ENCODE data around the gene RPL10A.
"Not testable (repeated sequence)": the region's sequence is repeated elsewhere in the genome, so short reads cannot be mapped to it uniquely, and the experiment has no call there.

Gene RPL10A

DNA sequence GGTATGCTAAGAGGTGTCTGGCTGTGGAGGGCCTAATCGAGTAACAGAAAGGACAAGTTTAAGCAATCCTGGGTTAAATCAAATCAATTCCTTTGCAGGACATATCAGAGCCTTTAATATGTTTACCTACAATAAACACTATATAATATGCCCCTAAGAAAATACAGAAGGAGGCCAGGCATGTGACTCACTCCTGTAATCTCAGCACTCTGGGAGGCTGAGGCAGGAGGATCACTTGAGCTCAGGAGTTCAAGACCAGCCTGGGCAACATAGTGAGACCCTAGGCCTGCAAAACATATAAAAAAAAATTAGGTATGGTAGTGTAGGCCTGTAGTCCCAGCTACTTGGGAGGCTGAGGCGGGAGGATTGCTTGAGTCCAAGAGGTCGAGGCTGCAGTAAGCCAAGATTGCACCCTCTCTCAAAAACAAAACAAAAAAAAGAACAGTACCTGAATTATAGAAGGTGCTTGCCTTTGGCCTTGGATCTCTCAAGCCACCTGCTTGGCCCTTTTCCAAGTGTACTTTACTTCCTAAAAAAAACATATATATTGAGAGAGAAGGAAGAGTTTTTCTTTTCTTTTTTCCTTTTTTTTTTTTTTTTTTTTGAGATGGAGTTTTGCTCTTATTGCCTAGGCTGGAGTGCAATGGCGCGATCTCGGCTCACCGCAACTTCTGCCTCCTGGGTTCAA is 29.7 kb upstream of the RPL10A start:
- not testable (repeated sequence) for H3K9me3 Mint-ChIP-seq; H3K36me3 Mint-ChIP-seq; DNase-seq; H3K27me3 Mint-ChIP-seq; ATAC-seq (replicated peaks); H3K4me3 Mint-ChIP-seq; H3K27ac Mint-ChIP-seq; H3K4me1 Mint-ChIP-seq

DNA sequence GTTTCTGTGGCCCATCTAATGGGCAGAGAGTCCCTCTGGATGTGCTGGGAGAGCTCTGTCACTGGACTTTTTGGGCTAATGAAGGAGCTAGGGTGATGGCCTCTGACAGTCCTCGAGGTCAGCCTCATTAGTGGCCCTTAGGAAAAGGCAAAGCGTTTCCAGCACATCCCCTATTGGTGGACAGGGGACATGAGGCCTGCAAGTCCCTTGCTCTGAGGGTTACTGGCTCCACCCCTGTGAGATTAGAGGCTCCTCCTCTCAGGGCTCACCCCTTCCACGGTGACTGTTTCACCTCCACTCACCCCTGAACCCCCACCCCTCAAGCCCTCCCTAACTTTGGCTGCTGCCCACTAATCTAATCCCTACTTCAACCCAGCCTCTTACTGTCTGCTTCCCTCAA is 28.9 kb upstream of the RPL10A start:
- H3K27me3 Mint-ChIP-seq = no peaks in the 10 kb centered on the region
- no peak overlapping the region for H3K4me3 Mint-ChIP-seq
- H3K9me3 Mint-ChIP-seq = no peaks in the 10 kb centered on the region
- DNase-seq (no peak), ATAC-seq (replicated peaks) (no peak)
- H3K4me1 Mint-ChIP-seq = no peaks in the 10 kb centered on the region
- H3K36me3 Mint-ChIP-seq = no peaks in the 10 kb centered on the region
- no peak overlapping the region for H3K27ac Mint-ChIP-seq

DNA sequence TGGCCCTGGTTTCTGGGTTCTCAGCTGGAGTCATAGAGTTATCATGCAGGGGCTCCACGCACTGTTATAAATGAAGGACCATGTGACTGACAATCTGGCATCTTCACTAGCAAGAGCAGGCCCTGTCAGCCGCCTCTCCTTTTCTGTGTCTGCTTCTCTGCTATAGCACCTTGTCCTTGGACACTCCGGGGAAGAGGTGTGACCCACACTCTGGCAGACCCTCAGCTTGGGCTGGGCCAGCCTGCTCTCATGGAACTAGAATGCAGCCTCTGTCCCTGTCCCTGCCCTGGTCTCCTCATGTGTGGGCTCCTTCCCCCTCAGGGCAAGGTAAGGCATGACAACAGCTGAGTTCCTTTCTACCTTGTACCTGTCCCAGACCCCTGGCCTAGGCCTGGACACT is 27.0 kb upstream of the RPL10A start:
- H3K27me3 Mint-ChIP-seq = no peaks in the 10 kb centered on the region

DNA sequence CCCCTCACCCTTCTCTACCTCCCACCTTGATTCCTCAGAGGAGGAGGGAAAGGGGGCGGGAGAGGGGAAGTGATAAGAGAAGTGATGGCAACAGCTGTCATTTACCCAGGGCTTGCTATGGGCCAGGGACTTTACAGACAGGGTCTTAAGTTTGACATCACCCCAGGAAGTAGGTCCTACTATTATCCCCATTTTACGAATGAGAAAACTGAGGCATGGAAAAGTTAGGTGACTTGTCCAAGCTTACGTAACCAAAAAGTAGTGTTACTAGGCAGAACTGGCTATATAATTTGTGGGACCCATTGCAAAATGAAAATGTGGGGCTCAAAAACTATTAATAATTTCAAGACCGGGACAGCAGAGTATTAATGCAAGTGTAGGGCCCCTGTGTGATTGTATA is 26.6 kb upstream of the RPL10A start:
- Mint-ChIP-seq H3K27ac (no peak overlapping the region), H3K4me1 (no peaks in the 10 kb centered on the region), H3K36me3 (no peaks in the 10 kb centered on the region), H3K27me3 (no peaks in the 10 kb centered on the region), H3K9me3 (no peaks in the 10 kb centered on the region), H3K4me3 (no peak overlapping the region)
- ATAC-seq (replicated peaks) (no peak), DNase-seq (no peak)

More for the DNA sequence above, 27.0 kb upstream of the RPL10A start:
- H3K36me3 Mint-ChIP-seq = no peaks in the 10 kb centered on the region
- no peaks in the 10 kb centered on the region for H3K4me1 Mint-ChIP-seq
- H3K27ac Mint-ChIP-seq = no peak overlapping the region
- H3K9me3 Mint-ChIP-seq = no peaks in the 10 kb centered on the region
- ATAC-seq (replicated peaks) (no peak), DNase-seq (no peak)
- no peak overlapping the region for H3K4me3 Mint-ChIP-seq

DNA sequence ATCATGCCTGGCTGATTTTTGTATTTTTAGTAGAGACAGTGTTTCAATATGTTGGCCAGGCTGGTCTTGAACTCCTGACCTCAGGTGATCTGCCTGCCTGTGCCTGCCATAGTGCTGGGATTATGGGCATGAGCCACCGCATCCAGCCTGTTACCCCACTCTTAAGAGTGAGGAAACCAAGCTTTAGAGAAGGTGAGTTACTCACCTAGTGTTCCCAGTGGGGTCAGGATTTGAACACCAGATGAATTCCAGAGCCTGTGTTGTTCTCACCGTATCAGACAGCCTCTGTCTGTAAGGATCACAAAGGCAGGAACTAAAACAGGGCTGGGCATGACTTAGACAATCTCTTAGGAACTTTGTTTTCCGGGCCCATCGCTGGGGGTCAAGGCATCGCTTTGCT is 25.5 kb upstream of the RPL10A start:
- Mint-ChIP-seq H3K9me3 (no peaks in the 10 kb centered on the region), H3K27ac (no peak overlapping the region), H3K4me3 (no peak overlapping the region), H3K36me3 (no peaks in the 10 kb centered on the region), H3K4me1 (no peaks in the 10 kb centered on the region), H3K27me3 (no peaks in the 10 kb centered on the region)
- ATAC-seq (replicated peaks) (no peak), DNase-seq (no peak)

DNA sequence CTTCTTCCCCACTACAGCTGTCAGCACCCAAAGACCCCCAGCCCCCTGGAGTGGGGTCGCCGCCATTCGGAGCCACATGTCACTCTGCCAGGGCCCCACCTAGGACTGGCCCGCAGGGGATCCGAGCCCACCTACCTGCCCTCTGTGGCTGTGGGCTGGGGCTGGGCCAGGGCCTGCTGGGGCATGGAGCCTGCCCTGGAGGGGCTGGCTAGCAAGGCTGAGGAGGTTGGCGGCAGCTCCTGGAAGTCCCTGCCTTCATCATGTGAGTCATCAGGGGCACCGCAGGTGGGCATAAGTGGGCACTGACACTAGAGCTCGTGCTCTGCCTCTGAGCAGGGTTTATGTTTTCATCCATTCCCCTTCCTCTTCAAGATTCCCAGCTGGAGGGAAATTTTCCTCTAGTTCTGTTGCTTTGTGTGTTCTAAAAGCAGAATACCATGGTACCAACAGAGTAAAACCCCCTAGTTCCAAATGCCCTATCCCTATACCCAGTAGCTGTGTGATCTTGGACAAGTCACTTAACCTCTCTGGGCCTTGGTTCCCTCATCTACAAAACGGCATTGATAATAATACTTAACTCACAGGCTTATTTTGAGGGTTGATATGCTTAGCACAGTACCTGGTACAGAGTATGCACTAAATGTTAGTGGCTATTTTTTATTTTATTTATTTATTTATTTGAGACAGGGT is 24.7 kb upstream of the RPL10A start:
- no peak overlapping the region for H3K4me3 Mint-ChIP-seq
- DNase-seq (no peak), ATAC-seq (replicated peaks) (no peak)
- H3K9me3 Mint-ChIP-seq = no peaks in the 10 kb centered on the region
- H3K36me3 Mint-ChIP-seq = no peaks in the 10 kb centered on the region
- H3K27me3 Mint-ChIP-seq = no peaks in the 10 kb centered on the region
- no peak overlapping the region for H3K27ac Mint-ChIP-seq
- H3K4me1 Mint-ChIP-seq = no peaks in the 10 kb centered on the region

DNA sequence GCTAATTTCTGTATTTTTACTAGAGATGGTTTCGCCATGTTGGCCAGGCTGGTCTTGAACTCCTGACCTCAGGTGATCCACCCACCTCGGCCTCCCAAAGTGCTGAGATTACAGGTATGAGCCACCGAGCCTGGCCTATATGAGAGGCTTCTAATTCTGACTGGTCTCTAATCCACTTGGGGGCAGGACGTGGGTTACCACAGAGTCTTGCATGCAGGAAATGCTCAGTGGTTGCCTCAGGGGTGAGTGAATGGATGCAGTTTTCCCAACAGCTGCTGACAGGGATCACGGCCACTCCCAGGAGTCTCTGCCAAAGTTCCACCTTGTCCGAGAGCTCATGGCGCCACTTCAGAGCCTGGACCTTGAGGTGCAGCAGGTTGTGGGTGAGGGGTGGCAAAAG is 22.5 kb upstream of the RPL10A start:
- Mint-ChIP-seq H3K4me3 (no peak overlapping the region), H3K27ac (no peak overlapping the region), H3K4me1 (peaks cover 1 to 8% of the 10 kb centered on the region in 2 donors), H3K9me3 (no peaks in the 10 kb centered on the region), H3K27me3 (no peaks in the 10 kb centered on the region), H3K36me3 (no peaks in the 10 kb centered on the region)
- no peak for DNase-seq
- ATAC-seq (replicated peaks) = no peak

DNA sequence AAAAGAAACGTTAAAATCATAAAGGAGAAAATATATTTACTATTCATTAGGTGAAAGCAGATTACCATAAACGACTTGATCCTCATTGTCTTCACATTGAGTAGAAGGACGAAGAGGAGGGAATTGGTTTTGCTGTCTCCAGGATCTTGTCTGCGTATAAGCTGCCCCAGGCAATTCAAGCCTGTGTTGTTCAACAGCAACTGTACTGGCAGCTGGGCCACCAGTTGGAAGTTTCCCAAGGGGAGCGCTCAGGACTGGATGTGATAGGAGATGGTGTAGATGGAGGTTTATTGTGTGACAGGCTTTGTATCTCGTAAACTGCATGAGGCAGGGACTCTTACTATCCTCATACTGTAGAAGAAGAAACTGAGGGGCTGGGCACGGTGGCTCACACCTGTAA is 20.0 kb upstream of the RPL10A start:
- no peaks in the 10 kb centered on the region for H3K9me3 Mint-ChIP-seq
- no peak overlapping the region for H3K4me3 Mint-ChIP-seq
- peaks cover 11 to 26% of the 10 kb centered on the region in 2 donors for H3K4me1 Mint-ChIP-seq
- DNase-seq (no peak), ATAC-seq (replicated peaks) (no peak)
- H3K27ac Mint-ChIP-seq = no peak overlapping the region
- H3K36me3 Mint-ChIP-seq = no peaks in the 10 kb centered on the region
- no peaks in the 10 kb centered on the region for H3K27me3 Mint-ChIP-seq

DNA sequence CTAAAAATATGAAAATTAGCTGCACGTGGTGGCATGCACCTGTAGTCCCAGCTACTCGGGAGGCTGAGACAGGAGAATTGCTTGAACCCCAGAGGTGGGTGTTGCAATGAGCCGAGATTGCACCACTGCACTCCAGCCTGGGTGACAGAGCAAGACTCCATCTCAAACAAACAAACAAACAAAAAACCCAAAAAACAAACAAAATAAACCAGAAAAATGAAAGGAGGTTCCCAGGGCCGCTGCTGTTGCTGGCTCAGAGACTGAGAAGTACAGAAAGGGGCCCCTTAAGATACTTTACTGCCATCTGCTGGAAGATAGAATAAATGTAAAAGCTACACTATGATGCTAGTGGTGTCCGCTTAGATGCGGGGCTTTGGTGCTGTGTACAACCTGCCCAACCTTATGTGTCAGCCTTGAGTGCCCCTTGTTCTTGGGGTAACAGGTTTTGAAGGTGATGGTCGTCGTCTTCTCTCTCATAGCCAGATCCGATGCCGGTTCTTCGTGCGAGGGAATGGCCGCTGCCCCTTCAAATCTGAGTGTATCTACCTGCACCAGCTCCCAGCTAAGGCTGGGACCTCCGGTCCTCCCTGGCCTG is 18.8 kb upstream of the RPL10A start:
- peak; percentile 75 to 76 for ATAC-seq (replicated peaks)
- Mint-ChIP-seq H3K36me3 (peaks cover 0 to 3% of the 10 kb centered on the region in 2 donors), H3K27me3 (no peaks in the 10 kb centered on the region), H3K9me3 (no peaks in the 10 kb centered on the region), H3K4me3 (no peak overlapping the region), H3K4me1 (peaks cover 14 to 38% of the 10 kb centered on the region in 2 donors), H3K27ac (no peak overlapping the region)
- no peak for DNase-seq

DNA sequence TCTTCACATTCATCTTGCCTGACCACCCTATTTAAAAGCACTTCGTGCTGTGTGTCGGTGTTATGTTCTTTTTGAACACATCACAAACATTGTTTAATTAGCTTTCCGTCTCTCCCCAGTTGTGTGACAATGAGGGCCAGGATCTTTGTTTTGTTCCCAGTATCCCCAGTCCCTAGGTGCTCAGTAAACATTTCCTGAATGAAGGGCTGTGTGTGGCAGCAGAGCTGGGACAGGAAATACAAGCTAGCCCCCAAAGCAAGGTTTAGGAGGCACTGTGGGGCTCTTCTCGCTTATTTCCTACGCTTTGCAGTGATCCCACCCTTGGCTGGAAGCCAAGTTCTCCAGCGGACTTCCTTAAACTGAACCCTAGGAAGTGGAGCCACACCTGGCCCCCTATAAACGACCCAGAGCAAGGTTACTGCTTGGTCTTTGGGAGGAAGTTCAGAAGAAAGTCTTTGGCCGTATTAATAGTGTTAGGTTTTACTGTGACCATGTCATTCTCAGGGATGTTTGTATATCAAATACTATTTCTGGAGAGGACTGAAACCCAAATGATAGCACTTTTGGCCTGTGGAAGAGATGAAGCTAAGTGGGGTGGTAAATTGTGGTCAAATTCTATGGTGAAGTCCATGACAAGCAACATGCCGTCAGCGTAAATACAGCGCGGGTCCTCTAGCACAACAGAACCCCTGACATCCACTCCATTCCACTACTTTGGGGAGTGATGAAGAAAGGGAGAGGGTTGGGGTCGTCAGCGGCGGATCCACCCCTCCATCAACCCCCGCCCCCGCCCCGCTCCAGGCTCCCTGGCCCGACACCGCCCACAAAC is 16.6 kb upstream of the RPL10A start:
- no peaks in the 10 kb centered on the region for H3K9me3 Mint-ChIP-seq
- DNase-seq (no peak), ATAC-seq (replicated peaks) (no peak)
- peak overlapping the region; percentile 90 to 92 for H3K4me3 Mint-ChIP-seq
- peak overlapping the region; percentile 73 for H3K27ac Mint-ChIP-seq
- peaks cover 14 to 41% of the 10 kb centered on the region in 2 donors for H3K4me1 Mint-ChIP-seq
- no peaks in the 10 kb centered on the region for H3K27me3 Mint-ChIP-seq
- H3K36me3 Mint-ChIP-seq = peaks cover 10 to 16% of the 10 kb centered on the region in 2 donors

DNA sequence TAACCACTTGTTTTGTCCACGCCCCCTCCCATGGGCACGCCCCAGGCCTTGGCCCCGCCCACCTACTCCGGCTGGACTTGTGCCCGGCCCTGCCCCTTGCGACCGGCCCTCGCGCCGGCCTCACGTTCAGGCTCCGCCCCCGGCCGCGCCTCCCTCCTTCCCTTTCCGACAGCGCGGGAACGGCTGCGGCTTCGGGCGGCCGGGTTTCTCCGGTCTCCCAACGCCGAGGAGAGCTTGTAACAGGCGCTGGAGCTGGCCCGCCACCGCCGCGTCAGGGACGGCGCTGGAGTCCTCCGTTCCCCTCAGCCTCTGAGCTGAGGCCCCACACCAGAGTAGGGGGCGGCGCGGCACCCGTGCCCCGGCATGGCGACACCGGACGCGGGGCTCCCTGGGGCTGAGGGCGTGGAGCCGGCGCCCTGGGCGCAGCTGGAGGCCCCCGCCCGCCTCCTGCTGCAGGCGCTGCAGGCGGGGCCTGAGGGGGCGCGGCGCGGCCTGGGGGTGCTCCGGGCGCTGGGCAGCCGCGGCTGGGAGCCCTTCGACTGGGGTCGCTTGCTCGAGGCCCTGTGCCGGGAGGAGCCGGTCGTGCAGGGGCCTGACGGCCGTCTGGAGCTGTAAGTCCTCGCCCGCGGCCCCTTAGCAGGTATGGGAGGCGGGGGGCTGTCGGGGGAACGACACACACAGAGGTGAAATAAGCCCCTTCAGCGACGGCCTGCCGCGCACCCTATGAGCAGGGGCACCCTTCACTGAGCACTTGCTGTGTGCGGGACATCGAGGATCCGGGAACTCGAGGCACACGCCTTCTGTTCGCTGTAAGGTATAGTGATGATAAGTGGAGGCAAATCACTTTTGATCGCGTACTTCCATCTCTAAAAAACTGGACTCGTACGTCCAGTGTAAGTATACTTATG is 15.8 kb upstream of the RPL10A start, which contains the start of gene FANCE:
Gene FANCE, plus strand, starts transcription at position 156 of the 908 bp plus-strand sequence. Its CDS starts 208 bp downstream, at position 364.
- Mint-ChIP-seq H3K27me3 (no peaks in the 10 kb centered on the region), H3K9me3 (no peaks in the 10 kb centered on the region), H3K27ac (peak within 1 kb of the TSS; percentile 73), H3K4me1 (peaks cover 14 to 44% of the 10 kb centered on the region in 2 donors), H3K36me3 (peaks cover 10 to 19% of the 10 kb centered on the region in 2 donors), H3K4me3 (peak within 1 kb of the TSS; percentile 90 to 92)
- DNase-seq (peak; percentile 89), ATAC-seq (replicated peaks) (peak; percentile 86 to 92)

DNA sequence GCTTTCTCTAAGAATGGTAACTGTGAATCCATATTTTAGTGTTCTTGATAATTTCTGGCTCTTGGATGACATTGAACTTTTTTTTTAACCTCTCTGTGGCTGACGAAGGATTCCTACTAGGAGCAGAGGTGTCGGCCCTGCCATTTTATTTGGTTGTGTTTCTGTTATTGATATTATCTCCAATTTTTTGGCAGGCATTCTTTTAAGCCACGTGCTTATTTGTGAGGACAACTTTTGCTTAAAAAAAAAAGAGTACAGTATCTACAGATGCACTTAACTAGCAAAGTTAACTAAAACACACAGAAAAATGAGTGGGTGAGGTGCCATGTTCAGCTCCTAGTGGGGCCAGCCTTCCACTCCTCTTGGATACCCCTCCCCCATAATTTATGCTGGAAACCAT is 15.0 kb upstream of the RPL10A start:
- Mint-ChIP-seq H3K4me3 (peak overlapping the region; percentile 80 to 90), H3K27me3 (no peaks in the 10 kb centered on the region), H3K9me3 (no peaks in the 10 kb centered on the region), H3K36me3 (peaks cover 13 to 27% of the 10 kb centered on the region in 2 donors), H3K27ac (no peak overlapping the region), H3K4me1 (peaks cover 18 to 52% of the 10 kb centered on the region in 2 donors)
- ATAC-seq (replicated peaks) (no peak), DNase-seq (no peak)

DNA sequence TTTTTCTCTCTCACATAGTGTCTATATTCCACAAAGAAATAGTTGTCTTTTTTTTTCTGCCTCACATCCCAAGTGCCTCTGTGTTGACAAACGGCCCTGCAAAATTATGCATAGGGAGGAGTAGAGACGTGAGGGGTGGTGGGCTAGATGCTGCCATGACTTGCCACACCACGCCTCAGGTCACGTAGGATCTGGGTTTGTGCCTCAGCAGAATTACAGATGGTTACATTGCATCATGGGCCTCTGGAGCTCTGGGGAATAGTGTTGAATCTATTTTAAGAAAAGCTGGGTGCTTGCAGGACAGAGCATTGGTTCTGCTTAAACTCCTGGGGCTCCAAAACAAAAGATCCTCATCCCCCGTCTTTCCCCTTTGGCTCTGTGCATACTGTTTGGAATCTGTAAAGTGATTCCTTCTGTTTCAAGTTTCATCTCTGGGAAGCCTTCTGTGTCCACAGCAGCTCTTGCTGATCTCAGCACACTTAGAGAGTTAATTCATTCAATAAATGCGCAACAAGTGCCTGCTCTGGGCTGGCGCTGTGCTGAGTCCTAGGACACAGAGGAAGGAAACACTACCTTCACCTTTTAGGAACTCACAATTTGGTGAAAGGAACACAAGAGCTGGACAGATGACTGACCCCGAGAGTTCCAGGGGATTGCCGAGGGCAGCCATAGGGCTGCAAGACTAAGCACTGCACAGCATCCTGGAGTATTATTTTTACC is 13.7 kb upstream of the RPL10A start:
- Mint-ChIP-seq H3K36me3 (peaks cover 19 to 35% of the 10 kb centered on the region in 2 donors), H3K4me3 (peak overlapping the region in 1 of 2 donors; percentile 26), H3K4me1 (peaks cover 21 to 48% of the 10 kb centered on the region in 2 donors), H3K9me3 (no peaks in the 10 kb centered on the region), H3K27ac (no peak overlapping the region), H3K27me3 (no peaks in the 10 kb centered on the region)
- DNase-seq (no peak), ATAC-seq (replicated peaks) (no peak)
